Mesenchymal stem cell (in vitro differentiated cells and primary cell): ENCODE results near the gene PCAT6.

ENCODE experiments used
- DNase-seq: peaks from one replicate; pipeline ENCODE4 v3.0.0-alpha.2; 2013
- H2AFZ ChIP-seq: one replicate; pipeline ENCODE4 v1.6.1; 2013; ENCODE audit warnings: low read depth, mild to moderate bottlenecking, control low read depth, inconsistent platforms, low read length, moderate library complexity
- H2AK5ac ChIP-seq: 2 replicates; pipeline ENCODE4 v1.6.1; 2013; ENCODE audit warnings: low read length, moderate library complexity, mild to moderate bottlenecking, inconsistent platforms; ENCODE audit not compliant: severe bottlenecking
- H2BK120ac ChIP-seq: one replicate; pipeline ENCODE4 v1.6.1; 2013; ENCODE audit warnings: low read depth, mild to moderate bottlenecking, inconsistent platforms, low read length, moderate library complexity
- H2BK12ac ChIP-seq, 2 experiments: one replicate each; pipeline ENCODE4 v1.6.1; 2013; ENCODE audit warnings: inconsistent platforms in 2 of 2, low read length in 2 of 2, mild to moderate bottlenecking in 2 of 2, moderate library complexity in 2 of 2, control low read depth in 1 of 2
- H2BK15ac ChIP-seq: one replicate; pipeline ENCODE4 v1.6.1; 2013; ENCODE audit warnings: mild to moderate bottlenecking, low read depth, inconsistent platforms; ENCODE audit not compliant: poor library complexity, severe bottlenecking
- H2BK5ac ChIP-seq: 2 replicates; pipeline ENCODE4 v1.6.1; 2013; ENCODE audit warnings: low read depth, mild to moderate bottlenecking, low read length, control low read depth, inconsistent platforms; ENCODE audit not compliant: poor library complexity, severe bottlenecking
- H3K14ac ChIP-seq, 2 experiments: one replicate each; pipeline ENCODE4 v1.6.1; 2013; ENCODE audit warnings: inconsistent platforms in 2 of 2, low read length in 2 of 2, control low read depth in 1 of 2, mild to moderate bottlenecking in 1 of 2, moderate library complexity in 1 of 2
- H3K18ac ChIP-seq, 2 experiments: one replicate each; pipeline ENCODE4 v1.6.1; 2013; ENCODE audit warnings: inconsistent platforms in 2 of 2, low read length in 2 of 2, control low read depth in 1 of 2, low read depth in 1 of 2, mild to moderate bottlenecking in 1 of 2
- H3K23ac ChIP-seq, 2 experiments: one replicate each; pipeline ENCODE4 v1.6.1; 2013; ENCODE audit warnings: inconsistent platforms in 2 of 2, low read length in 2 of 2, mild to moderate bottlenecking in 2 of 2, moderate library complexity in 2 of 2, control low read depth in 1 of 2
- H3K27ac ChIP-seq: 2 replicates; pipeline ENCODE4 v1.5.1; 2013; ENCODE audit warnings: mild to moderate bottlenecking, moderate library complexity, low read length, control low read depth, inconsistent platforms; ENCODE audit not compliant: poor library complexity, severe bottlenecking
- H3K27me3 ChIP-seq, 2 experiments: 2 replicates each; pipeline versions ENCODE4 v1.6.1 to v1.7.0; 2013; ENCODE audit warnings: low read length in 2 of 2, mild to moderate bottlenecking in 2 of 2, moderate library complexity in 2 of 2, control low read depth in 1 of 2, inconsistent platforms in 1 of 2; ENCODE audit not compliant: control insufficient read depth in 1 of 2, insufficient read depth in 1 of 2
- H3K36me3 ChIP-seq, 2 experiments: 2 replicates each; pipeline versions ENCODE4 v1.6.1 to v1.7.0; 2013; ENCODE audit warnings: low read length in 2 of 2, control low read depth in 1 of 2, inconsistent platforms in 1 of 2, low read depth in 1 of 2, mild to moderate bottlenecking in 1 of 2; ENCODE audit not compliant: insufficient read depth in 2 of 2, control insufficient read depth in 1 of 2
- H3K4ac ChIP-seq, 2 experiments: one replicate each; pipeline ENCODE4 v1.6.1; 2013; ENCODE audit warnings: inconsistent platforms in 2 of 2, low read length in 2 of 2, mild to moderate bottlenecking in 2 of 2, moderate library complexity in 2 of 2, control low read depth in 1 of 2, low read depth in 1 of 2
- H3K4me1 ChIP-seq: 2 replicates; pipeline ENCODE4 v1.6.1; 2013; ENCODE audit warnings: low read depth, low read length, control low read depth; ENCODE audit not compliant: control insufficient read depth, insufficient read depth
- H3K4me2 ChIP-seq: 2 replicates; pipeline ENCODE4 v1.6.1; 2013; ENCODE audit warnings: low read length, mild to moderate bottlenecking, inconsistent platforms; ENCODE audit not compliant: poor library complexity, severe bottlenecking
- H3K4me3 ChIP-seq, 2 experiments: 2 replicates each; pipeline versions ENCODE4 v1.5.1 to v1.7.0; 2013; ENCODE audit warnings: low read length in 2 of 2, mild to moderate bottlenecking in 2 of 2, control low read depth in 1 of 2, low read depth in 1 of 2; ENCODE audit not compliant: insufficient read depth in 1 of 2
- H3K79me1 ChIP-seq: replicated peaks from 2 replicates; pipeline ENCODE4 v1.6.1; 2013; ENCODE audit warnings: mild to moderate bottlenecking, control low read depth, low read length, inconsistent platforms; ENCODE audit not compliant: poor library complexity, severe bottlenecking
- H3K9ac ChIP-seq: 2 replicates; pipeline ENCODE4 v1.7.0; 2013; ENCODE audit warnings: mild to moderate bottlenecking, low read length, moderate library complexity
- H3K9me3 ChIP-seq: 2 replicates; pipeline ENCODE4 v1.7.0; 2013; ENCODE audit warnings: mild to moderate bottlenecking, low read length; ENCODE audit not compliant: control insufficient read depth
- H4K8ac ChIP-seq: one replicate; pipeline ENCODE4 v1.6.1; 2013; ENCODE audit warnings: inconsistent platforms, mild to moderate bottlenecking, low read length, moderate library complexity
- H4K91ac ChIP-seq: one replicate; pipeline ENCODE4 v1.6.1; 2013; ENCODE audit warnings: mild to moderate bottlenecking, low read length, inconsistent platforms
- WGBS: methylation state at CpG from one replicate; pipeline ENCODE4 v1.1.7; 2013; ENCODE audit warnings: mixed read lengths; 5-methylcytosine and 5-hydroxymethylcytosine counted together

Gene PCAT6

DNA sequence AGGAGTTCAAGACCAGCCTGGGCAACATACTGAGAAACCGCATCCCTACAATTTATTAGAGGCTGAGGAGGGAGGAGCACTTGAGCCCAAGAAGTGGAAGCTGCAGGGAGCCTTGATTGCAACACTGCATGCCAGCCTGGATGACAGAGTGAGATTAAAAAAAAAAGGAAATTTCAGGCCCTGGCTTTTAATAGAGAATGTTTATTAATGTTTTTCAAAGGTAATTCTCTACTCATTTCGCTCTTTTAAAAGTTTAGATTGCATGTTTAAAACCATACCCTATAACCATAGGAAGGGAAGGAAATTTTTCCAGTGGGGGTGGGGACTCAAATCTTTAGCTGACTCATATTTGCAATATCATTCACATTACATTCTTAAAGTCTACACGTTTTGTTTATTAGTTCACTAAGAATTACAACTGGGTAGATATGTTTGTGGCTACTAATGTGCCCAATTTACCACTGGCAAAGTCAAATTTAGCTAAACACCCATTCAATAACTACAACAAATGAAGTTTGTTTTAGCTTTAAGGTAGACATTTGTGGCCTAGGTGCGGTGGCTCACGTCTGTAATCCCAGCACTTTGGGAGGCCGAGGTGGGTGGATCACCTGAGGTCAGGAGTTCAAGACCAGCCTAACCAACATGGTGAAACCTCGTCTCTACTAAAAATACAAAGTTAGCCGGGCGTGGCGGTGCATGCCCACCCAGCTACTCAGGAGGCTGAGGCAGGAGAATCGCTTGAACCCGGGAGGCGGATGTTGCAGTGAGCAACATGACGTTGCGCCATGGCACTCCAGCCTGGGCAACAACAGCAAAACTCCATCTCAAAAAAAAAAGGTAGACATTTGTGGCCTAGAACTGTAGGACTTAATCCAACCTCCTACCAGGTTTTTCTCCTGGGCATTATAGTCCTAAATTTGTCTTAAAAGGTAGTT, 7.5 kb upstream of the PCAT6 start:
- H3K9ac ChIP-seq: peak overlapping the region; percentile 41
- H4K8ac ChIP-seq: no peak overlapping the region
- H3K4ac ChIP-seq: no peak overlapping the region
- peaks cover 7 to 9% of the 10 kb centered on the region in 2 experiments for H3K36me3 ChIP-seq
- H3K4me2 ChIP-seq: no peak overlapping the region
- no peaks in the 10 kb centered on the region for H3K9me3 ChIP-seq
- WGBS: 92% methylated on average over 11 of the region's 15 CpGs
- no peak overlapping the region for H4K91ac ChIP-seq
- no peak overlapping the region for H2BK5ac ChIP-seq
- no peak overlapping the region for H2BK15ac ChIP-seq
- H3K27ac ChIP-seq: no peak overlapping the region
- H2BK120ac ChIP-seq: no peak overlapping the region
- H3K23ac ChIP-seq: no peak overlapping the region
- H3K4me3 ChIP-seq: no peak overlapping the region
- H2AFZ ChIP-seq: no peak overlapping the region
- H3K27me3 ChIP-seq: no peaks in the 10 kb centered on the region
- no peak overlapping the region for H3K14ac ChIP-seq
- H3K79me1 ChIP-seq: no peaks in the 10 kb centered on the region
- peak overlapping the region in 1 of 2 experiments; percentile 12 for H3K18ac ChIP-seq
- peak; percentile 67 for DNase-seq
- no peak overlapping the region for H2AK5ac ChIP-seq
- peaks cover 13% of the 10 kb centered on the region for H3K4me1 ChIP-seq
- H2BK12ac ChIP-seq: no peak overlapping the region

GRCh38 chr1:202804126-202804525, 6.6 kb upstream of the PCAT6 start:
- Histone ChIP-seq H2AFZ (no peak overlapping the region), H3K9ac (peak overlapping the region; percentile 95), H2BK15ac (no peak overlapping the region), H3K27me3 (no peaks in the 10 kb centered on the region), H3K79me1 (no peaks in the 10 kb centered on the region), H3K36me3 (peaks cover 0 to 2% of the 10 kb centered on the region in 2 experiments), H2BK120ac (no peak overlapping the region), H3K14ac (no peak overlapping the region), H3K18ac (no peak overlapping the region), H3K27ac (no peak overlapping the region), H4K91ac (no peak overlapping the region), H3K23ac (no peak overlapping the region), H3K4me3 (no peak overlapping the region), H3K9me3 (no peaks in the 10 kb centered on the region), H2BK12ac (no peak overlapping the region), H2BK5ac (no peak overlapping the region), H3K4ac (no peak overlapping the region), H4K8ac (no peak overlapping the region), H2AK5ac (no peak overlapping the region), H3K4me2 (no peak overlapping the region), H3K4me1 (peaks cover 11% of the 10 kb centered on the region)
- 67% methylated on average over 1 of the region's 4 CpGs for WGBS
- no peak for DNase-seq

DNA sequence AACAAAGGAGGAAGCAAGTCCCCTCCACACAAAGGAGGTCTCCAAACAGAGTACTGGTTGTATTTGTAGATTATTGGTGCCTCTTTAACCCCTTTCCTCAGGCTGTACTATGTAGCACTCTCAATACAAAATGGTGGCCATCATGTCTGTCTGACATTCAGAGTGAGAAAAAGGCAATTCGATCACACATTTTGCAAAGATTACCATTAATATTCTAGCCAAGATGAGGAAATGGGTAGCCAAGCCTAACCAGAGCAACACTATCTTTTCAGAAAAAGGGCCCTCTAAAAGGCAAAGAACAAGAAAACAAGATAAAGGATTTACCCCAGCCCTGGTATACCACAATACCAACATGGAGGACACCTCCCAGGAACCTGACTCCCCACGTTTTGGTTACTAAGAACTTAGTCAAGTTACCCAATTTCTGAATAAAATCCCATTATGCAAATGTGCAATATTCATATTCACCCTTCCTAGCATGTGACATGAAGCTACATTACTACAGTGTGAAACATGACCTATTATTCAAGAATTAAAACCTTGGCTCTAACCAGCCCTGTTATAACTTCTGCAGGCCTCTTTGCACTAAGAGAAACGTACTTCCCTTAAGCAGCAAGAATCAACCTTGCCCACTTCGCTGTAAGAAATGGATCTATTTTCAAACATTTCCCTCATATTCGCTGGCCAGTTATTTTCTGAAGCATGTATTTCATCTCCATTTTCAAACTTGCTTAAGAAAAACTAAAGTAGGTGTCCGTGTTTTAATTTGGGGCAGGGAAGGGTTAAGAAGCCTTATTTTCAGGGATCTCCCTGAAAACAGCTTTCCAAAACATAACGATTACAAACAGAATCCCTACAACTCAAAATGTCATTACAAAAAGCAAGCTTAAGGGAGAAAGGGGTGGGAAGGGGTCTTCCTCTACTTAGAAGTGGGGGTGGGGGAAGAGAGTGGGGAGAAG, 4.6 kb upstream of the PCAT6 start:
- H3K4me3 ChIP-seq: peak overlapping the region; percentile 90 to 92
- H2BK120ac ChIP-seq: no peak overlapping the region
- peak overlapping the region; percentile 95 for H3K9ac ChIP-seq
- no peak overlapping the region for H4K91ac ChIP-seq
- no peaks in the 10 kb centered on the region for H3K9me3 ChIP-seq
- no peak overlapping the region for H2BK5ac ChIP-seq
- DNase-seq: peak; percentile 40
- H3K79me1 ChIP-seq: peaks cover 1% of the 10 kb centered on the region
- H4K8ac ChIP-seq: no peak overlapping the region
- H3K14ac ChIP-seq: no peak overlapping the region
- H3K23ac ChIP-seq: no peak overlapping the region
- WGBS: 29% methylated on average over 4 of the region's 7 CpGs
- no peaks in the 10 kb centered on the region for H3K36me3 ChIP-seq
- H3K27ac ChIP-seq: peak overlapping the region; percentile 22
- no peak overlapping the region for H2AFZ ChIP-seq
- H3K27me3 ChIP-seq: no peaks in the 10 kb centered on the region
- no peak overlapping the region for H2BK12ac ChIP-seq
- peaks cover 11% of the 10 kb centered on the region for H3K4me1 ChIP-seq
- peak overlapping the region in 1 of 2 experiments; percentile 94 for H3K18ac ChIP-seq
- H3K4me2 ChIP-seq: peak overlapping the region; percentile 46
- no peak overlapping the region for H2AK5ac ChIP-seq
- no peak overlapping the region for H3K4ac ChIP-seq
- H2BK15ac ChIP-seq: no peak overlapping the region
